Stimulated activated CD4-positive, alpha-beta T cell treated with anti-CD3 and anti-CD28 coated beads, Interleukin-15, amount 100 ng/mL, for 1 hour (primary cell): Measurements from ENCODE around the gene ARHGAP19.

ENCODE experiments used
- DNase-seq, 2 donors: peaks; one replicate each; pipeline ENCODE4 v3.0.0-alpha.2; 2020; ENCODE audit warnings: low read depth in 1 of 2, low spot score in 1 of 2

The ARHGAP19 gene

DNA sequence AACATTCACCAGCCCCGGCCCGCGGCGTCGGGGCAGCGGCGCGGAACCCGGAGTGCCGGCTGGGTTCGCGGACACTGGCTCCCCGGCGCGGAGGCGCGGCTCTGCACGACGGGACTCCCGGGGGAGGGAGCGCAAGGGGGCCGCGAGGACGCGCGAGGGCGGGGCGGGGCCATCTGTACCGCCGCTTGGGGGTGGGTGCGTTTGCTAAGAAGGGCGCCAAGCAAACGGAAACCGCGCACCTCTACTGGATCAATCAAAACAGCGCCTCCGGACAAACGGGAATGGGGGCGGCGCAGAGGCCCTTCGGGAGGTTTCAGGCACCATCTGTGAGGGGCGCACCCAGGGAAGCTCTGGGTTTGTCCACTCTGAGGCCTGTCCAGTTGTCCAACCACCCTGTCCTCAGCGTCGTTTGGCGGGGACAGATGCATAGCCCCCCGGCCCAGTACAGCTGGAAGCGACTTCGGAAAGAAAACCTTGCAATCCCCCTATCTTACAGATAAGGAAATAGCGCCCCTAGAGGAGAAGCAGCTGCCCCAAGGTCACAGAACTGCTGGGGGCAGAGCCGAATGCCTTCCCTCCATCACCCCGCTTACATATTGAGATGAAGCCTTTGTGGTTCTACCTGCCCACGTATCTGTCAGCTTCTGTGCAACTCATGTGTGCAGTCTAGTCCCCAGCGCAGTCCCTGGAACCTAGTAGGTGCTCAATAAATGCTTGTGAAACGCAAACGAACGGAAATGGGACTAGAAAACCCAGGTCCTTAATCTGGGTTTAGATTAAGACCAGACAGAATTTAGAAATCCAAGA, 96.0 kb downstream of the ARHGAP19 start:
- DNase-seq = peak; percentile 19 to 36

DNA sequence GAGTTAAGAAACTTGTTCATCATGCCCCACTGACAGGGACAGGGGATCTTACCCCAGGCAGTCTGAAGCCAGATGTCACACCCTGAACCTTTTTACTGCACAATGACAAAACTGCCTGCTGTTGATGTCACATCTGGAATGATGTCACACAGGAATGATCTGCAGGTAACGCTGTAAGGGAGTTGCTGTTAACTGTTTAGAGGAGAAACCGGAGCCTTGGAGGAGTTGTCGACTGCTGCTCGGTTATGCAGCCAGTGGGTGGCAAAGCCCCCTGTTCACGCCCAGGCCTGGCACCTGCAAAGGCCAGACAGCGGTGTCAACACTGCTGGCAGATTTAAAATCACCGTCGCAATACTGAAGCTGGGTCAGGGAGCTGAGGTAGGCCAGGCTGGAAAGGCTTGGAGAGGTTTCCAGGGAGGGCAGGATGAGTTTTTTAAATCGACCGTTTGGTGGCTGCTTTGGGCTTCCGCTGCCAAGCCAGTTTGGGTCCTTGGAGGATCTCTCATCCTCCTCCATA, 96.7 kb downstream of the ARHGAP19 start:
- DNase-seq = no peak

DNA sequence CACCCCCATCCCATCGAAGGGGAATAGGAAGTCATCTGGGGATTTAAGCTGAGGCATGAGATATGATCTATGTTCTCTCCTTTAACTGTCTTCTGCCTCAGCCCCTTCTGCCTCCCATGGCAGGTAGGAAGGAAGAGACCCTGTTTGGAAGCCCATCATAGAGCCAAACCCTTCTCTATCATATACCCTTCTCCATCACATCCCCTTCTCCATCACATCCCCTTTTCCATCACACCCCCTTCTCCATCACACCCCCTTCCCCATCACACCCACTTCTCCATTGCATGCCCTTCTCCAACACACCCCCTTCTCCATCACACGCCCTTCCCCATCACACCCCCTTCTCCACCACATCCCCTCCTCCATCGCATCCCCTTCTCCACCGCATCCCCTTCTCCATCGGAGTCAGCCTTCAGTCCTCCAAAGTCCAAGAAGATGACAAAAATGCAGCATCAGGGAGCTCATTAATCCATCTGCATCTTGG, 99.4 kb downstream of the ARHGAP19 start:
- no peak for DNase-seq

DNA sequence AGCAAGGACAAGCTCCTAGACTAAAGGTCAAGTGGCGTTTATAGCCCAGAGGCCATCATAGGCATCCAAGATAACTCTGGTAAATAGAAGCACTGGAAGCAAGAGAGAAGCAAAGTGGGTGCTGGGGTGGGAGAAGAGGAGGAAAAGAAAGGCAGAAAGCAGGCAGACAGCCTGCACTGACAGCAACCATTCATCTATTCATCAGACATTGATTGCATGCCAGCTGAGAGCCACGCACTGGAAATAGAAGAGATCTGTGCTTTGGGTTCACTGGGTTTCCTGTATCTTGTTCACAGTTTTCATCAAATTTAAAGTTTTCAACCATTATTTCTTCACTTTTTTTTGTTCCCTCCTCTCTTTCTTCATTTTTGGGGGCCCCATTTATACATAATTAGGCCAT, 102.0 kb downstream of the ARHGAP19 start:
- no peak for DNase-seq

DNA sequence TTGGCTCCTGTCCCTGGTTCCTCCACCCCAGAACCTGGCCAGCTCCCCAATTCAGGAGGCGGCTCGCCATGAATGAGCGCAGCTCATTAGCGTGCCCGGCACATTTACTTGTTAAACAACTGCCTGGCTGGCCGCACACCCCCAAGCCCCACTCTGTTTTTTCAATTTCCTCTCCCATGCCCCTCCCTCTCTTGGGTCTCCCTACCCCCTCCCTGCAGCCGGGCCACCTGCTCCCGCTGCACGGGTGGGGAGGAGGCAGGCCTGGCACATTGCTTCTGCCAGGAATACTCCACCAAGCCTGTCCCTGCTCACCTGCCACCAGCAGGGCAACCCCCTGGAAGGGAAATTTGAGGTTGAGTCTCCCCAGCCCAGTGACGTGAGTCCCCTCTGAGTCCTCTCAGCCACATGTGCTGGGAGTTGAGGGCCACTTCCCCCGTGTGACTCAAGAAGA, 104.2 kb downstream of the ARHGAP19 start:
- DNase-seq = no peak

DNA sequence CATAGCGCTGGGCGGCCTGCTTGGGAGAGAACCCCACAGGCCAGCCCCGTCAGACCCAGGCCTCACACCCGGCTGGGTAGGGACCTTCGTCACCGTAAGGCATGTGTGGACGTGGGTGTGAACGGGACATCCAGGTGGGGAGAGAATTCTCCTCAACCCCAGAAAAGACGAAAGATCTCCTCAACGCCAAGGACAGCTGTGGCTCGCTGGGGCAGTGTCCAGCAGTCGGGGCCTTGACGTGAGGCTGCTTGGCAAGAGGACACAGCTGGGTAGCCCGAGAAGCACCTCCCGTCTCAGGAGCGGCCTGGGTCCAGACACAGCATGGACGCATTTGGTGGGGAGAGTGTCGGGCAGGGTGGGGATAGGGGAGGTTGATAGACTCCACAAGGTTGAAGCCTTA, 105.5 kb downstream of the ARHGAP19 start:
- no peak for DNase-seq

DNA sequence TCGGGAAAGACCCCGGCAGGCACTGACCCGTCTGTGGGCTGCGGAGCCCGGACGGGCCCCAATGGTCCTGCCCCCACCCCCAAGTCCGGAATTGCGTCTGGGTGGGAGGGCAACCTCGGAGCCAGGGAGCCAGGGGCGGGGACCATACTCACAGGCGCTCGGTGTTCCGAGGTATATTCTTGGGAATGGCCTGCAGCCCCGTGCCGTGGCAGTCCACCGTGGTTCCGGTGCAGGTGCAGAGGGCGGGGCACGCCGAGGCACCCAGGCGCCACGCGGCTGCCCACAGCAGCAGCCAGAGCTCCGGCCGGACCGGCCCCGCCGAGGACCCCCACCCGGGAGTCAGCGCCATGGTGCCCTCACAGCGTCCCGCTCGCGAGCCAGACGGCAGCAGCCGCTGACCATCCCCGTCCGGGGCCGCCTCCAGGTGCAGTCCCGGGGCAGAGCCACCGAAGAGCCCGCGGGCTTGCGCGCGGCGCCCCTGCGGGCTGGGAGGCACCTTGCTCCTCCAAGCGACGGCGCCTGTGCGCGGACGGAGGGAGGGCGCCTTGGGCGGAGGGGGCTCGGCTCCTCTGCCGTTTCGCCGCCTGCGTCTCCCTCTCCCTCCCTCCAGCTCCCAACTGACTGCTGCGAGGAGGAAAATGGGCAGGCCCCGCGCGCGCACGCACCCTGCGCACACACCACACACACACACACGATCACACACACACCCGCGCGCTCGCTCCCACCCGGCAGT, 106.9 kb downstream of the ARHGAP19 start, which contains the start of gene SLIT1:
SLIT1 (minus strand) TSS at position 634 of the 733 bp plus-strand sequence; CDS start at position 349, 285 bp downstream.
- no peak for DNase-seq

DNA sequence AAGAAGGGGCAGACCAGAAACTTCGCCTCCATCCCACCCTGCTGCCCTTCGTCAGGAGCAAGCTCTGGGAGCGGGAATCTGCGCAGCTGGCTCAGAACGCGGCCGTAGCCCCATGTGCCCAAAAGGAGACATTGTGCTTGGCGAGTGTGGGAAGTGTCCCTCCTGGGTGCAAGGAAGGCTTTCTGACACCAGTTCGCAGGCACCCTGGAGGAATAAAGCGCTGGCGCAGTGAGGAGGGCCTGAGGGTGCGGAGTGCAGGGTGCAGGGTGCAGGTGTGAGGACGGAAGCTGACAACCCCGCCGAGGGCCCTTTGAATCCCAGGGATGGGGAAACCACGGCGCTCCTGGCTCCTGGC, 107.5 kb downstream of the ARHGAP19 start:
- DNase-seq = no peak

DNA sequence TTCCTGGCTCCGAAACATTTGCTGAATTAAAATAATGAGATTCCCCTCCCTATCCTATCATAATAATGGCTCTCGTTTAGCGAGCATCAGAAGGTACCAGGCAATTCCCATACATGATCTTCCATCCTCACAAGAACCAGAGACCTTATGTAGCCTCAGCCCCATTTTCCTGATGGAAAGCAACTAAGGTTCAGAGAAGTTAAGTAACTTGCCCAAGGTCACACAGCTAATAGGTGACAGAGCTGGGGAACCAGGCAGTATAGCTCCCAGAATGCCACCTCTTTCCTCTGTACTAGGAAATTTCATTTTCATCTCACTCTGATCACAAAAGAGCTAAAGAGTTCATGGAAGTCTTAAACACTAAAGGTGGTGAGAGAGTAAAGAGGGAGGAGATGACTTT, 109.1 kb downstream of the ARHGAP19 start:
- DNase-seq = no peak

DNA sequence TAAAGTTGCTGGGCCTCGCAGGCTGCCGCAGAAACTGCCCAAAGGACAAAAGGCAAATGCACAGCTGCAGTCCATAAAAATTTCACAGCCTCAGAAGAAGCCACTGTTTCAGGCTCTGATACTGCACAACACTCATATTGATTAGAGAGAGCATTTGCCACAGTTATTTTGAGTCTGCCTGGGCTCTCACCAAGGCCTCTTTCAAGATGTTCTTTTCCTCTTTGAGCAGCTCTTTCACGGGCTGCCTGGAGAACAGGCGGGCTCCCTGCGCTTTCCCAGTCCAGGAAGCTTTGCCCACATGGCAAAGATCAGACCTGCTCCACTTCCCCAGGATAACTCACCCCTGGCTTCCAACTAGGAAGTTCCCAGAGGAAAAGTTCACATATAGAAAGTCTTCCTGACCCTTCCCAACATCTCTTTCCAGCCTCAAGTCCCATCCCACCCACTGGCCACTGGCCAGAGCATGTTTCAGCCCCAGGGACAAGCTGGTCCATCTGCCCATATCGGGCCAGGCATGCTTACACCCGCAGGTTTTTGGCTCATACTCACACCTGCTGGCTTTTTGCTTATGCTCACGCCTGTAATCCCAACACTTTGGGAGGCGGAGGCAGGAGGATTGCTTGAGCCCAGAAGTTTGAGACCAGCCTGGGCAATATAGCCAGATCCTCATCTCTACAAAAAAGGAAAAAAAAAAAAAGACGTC, 110.0 kb downstream of the ARHGAP19 start:
- no peak for DNase-seq

DNA sequence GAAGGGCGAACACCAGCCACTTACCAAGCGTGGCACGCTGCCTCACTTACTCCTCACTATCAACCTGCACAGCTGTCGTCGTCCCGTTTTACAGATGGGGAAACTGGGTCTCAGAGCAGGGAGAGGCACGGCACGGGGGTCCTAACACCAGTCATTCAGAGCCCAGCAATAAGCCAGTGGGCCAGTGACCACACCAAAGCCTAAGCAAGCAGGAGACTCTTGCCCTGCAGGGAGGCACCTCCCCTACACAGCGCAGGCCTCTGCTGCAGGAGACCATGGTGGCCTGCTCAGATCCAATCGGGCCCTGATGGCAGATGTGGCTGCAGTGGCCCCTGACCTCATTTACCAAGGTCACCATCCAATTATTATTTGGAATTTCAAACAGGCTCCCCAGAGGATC, 111.5 kb downstream of the ARHGAP19 start:
- DNase-seq = no peak

DNA sequence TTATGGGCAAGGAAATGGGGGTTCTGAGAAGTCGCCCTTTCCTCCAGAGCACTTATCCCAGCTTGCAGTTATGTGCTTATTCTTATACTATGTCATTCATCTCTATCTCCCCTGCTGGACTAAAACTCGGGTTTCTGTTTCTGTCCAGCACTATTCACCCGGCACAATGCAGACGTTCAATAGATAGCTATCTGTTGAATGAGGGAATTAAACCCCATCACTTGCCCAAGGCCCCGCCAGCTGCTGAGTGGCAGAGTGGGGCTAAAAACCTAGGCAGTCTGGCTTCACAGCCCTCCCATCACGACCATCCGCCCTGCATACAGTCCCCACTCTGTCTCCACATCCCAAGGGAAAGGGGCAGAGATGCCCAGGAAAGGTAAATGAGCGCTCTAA, 112.1 kb downstream of the ARHGAP19 start:
- DNase-seq = no peak

DNA sequence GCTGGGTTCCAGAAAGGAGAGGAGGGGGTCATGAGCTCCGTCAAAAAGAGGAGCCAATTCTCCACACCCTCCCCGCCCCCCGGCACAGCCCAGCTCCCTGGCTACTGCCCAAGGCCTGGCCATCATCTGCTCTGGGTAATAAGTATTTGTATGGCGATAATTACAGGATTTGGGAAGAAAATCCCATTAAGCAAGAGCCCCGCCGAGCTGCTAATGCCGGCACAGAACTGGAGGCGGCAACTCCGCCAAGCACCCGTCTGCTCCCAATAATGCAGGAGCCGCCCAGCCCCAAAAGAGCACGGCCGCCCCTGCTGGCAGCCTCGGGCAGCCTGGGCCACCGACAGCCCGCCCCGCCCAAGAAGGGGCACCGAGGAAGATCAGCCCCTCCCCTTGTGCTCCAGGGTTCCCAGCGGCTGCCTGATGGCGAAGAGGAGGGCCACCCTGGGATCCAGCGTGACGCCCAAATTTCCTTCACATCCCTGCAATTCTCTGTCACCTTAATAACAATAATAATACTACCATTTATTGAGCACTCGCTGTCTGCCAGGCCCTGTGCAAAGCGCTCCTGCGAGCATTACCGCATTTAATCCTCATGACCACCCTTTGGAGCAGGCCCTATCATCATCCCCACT, 112.6 kb downstream of the ARHGAP19 start:
- DNase-seq = no peak

DNA sequence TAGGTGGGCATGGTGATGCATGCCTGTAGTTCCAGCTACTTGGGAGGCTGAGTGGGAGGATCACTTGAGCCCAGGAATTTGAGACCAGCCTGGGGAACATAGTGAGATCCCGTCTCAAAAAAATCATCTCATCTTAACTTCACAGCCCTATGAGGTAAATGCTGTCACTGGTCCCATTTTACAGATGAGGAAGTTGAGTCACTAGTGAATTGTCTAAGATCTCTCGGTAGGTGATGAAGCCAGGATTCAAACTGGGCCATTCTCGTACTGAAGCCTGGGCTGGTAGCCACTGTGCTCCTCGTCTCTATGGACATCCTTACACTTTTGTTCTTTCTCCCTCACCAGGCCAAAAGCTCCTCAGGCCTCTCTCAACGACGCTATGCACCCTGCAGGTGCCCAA, 113.1 kb downstream of the ARHGAP19 start:
- DNase-seq = no peak

DNA sequence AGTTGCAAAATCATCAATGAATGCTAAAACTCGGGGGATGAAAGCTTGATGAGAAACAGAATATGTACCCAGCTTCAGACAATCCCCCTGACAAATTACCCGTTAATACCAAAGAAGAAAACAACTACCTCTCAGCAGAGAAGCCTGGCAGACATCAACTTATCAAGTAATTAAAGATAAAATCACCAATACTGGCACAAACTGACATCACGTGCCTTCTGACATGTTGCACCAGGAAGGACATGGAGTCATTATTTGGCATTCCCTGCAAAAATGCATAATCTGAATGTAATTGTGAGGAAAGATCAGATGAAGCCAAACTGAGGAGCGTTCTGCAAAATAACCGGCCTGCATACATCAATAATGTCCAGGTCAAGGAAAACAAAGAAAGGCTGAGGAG, 114.4 kb downstream of the ARHGAP19 start:
- no peak for DNase-seq

DNA sequence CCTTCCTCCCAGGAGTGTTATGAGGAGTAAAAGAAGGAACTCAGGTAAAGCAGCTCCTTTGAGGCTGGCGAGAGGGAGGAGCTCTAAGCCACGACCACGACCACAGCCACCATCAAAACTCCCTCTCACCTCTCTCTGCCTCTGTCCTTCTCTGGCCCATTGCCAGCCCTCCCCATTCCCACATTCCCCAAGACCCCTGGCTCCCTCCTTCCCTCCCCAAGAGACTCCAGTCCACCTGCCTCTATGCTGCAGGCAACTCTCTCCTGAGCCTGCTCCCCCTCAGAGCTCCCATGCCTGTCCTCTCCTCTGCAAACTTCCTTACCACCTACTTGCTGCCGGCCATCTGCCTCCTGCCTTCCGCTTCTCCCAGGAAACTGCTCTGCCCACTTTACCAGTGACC, 116.2 kb downstream of the ARHGAP19 start:
- DNase-seq = no peak

DNA sequence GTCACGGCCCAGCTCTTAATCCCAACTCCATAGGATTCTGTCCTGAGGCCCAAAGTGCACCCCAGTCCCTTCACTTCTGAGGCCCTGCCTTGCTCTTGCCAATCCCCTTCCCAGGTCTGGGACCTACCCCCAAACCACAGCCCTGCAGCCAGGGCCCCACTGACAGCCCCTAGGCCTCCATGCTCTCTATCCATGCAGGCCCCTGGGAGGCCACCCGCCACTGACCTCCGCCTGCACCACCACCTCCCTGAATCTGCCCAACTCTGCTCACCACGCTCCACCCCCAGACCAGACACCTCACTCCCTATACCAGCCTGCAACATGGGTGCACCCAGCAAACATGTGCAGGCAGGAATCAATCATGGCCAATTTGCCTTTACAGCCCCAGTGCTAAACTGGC, 116.9 kb downstream of the ARHGAP19 start:
- DNase-seq = no peak

DNA sequence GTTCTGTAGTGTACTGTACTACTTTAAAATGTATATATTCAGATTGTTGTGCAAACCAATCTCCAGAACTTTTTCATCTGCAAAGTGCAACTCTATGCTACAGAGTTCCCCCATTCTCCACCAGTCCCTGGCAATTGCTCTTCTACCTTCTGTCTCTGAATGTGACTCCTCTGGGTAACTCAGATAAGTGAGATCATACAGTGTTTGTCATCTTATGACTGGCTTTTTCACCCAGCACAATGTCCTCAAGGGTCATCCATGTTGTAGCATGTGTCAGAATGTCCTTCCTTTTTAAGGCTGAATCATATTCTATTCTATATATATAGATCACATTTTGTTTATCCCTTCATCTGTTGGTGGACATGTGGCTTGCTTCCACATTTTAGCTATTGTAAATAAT, 117.5 kb downstream of the ARHGAP19 start:
- DNase-seq = no peak

DNA sequence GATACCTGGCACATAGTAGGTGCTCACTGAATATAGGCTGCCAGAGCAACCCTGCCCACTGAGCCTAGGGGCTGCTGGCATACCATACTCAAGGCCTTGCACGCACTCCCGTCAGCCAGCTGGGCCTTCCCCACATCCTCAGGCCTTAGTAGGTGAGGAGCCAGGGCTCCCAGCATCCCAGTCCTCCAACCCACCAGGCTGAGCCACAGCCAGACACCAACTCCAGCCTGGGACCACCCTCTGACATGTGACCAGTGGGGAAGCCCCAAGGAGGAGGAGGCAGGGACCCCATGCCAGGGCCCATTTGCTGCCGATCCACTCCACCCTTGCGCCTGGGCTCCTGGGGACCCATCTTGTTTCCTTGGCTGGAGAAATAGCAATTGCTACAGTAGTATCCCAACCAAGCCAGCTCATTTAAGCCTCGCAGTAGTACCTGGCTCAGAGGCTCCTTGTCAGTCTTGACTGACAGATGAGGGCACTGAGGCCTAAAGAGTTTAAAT, 118.1 kb downstream of the ARHGAP19 start:
- no peak for DNase-seq

DNA sequence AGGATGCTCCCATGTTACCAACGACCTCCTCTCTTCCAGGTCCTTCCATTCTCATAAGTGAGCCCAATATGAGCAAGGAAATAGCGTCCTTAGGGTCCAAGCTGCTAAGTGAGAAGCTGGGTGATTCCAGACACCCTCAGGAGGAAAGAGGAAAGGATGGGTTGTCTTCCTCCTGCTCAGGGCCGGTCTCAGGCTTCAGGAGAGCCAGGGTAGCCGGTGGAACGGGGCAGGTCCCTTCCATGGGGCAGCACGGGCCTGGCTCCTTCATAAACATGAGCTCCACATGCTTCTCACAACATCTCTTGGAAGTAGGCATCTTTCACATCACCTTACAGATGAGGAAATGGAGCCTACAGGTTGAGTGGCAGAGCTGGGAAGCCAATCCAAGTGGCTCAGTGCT, 119.4 kb downstream of the ARHGAP19 start:
- DNase-seq = no peak
